ENCODE measurements around the gene SPSB4. TPM values are rescaled to one million over a fixed set of nuclear protein-coding genes. Genes with fewer than 3 reads are reported as not detected.

SPSB4 gene
- polyA plus RNA-seq, 4 donors, result 15.9 to 18.5 (median 17.4) TPM

DNA sequence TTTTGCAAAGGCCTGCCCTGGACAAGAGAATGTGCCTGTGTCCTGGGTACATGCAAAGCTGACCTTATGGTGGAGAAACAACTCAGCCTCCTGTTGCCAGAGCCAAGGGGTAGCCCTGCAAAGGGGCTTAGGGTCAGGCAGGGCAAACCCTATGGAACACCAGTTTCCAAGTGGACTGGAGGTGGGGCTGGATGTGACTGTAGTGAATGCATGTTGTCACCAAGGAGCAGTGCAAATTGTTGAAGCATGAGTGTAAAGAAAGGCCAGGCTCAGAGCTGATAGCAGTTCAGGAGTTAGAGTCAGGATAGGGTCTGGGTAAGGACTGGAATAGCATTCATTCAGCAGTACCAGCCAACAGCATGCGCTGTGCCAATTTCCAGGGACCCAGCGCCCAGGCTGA lies 97.6 kb downstream of the SPSB4 start:
- no peak for DNase-seq (ENCODE audit: low read depth in 4 of 4, low spot score in 2 of 4)

DNA sequence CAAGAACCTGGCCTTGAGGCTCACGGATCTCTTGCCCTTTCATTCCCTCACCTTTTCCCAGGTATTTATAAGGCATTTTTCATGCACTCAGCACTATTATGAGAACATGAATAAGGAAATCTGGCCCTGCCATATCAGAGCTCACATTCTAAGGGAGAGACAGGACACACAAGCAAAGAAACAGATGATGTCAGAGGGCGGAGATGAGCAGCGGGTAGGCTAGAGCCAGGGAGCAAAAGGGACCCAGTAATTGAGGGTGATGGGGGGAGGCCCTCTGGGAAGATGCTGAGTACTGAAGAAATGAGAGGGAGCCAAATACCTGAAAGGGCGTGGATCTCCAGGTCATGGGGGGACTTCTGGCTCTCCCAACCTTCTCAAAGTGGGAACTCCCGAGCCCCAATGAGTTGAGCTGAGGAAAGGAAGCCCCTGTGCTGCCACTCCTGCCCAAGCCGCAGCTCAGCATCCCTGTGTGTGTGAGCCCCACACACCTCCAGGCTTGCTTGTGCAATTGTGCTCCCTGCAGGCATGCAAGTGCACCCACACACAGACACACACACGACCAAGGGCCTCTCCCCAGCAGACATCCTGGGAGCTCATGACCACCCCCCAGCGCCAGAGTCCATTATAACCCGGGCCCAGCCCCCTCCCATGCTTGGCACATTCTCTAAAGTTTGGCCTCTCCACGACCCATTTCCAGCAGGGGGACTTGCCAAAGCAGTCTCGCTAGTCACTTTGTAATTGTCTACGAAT lies 99.1 kb downstream of the SPSB4 start:
- DNase-seq (ENCODE audit: low read depth in 4 of 4, low spot score in 2 of 4), result no peak

DNA sequence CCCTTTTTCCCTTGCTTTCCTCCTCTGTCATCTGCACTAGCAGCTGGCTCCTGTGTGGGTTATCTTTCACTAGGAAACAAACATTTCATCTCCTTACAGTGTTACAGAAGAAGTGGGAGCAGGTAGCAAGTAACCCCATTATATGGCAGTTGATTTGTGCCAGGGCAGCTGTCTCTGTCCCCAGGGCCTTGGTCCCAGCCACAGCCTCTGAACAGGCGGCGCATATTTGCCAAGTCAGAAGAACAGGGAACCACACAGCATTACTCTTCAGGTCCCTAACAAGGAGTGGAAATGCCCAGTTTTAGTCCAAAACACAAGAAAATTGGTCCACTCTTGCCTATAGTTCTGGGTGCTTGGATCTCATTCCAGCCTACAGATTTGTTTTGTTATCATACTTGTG lies 99.8 kb downstream of the SPSB4 start:
- DNase-seq (ENCODE audit: low read depth in 4 of 4, low spot score in 2 of 4), result no peak

DNA sequence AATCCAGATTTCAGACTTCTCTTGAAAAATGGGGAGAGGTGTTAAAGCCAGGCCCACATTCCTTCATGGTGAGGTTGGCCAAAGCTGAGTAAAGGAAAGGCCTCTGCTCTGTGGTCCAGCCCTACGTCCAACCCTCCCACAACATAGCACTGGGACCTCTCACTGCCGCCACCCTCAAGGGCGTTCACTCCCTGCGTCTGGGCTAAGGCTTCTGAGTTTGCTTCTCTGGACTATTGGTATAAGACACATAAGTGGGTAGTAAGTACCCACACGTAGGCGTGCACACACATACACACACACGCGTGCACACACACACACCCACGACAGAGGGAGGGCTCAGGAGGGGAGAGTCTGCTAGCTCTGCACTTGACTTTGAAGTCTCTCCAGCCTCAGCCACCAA lies 100.3 kb downstream of the SPSB4 start:
- no peak for DNase-seq (ENCODE audit: low read depth in 4 of 4, low spot score in 2 of 4)

DNA sequence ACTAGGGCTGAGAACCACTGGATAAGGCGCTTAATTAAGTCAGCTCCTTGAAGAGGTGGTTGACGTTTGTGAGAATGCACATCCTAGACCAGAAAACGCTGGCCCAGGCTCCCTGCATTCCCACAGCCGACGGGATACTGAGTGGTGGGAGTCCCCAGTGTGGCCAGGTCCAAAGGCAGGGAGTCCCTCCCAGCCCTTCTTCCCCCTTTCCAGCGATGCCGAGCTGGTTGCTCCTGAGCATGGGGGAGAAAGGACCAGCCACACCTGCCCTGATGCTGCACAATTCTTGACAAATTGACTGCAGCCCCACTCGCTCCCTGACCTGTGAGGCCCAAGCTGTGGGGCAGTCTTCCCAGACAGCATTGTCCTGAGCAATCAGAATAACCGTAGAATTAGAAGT lies 101.0 kb downstream of the SPSB4 start:
- no peak for DNase-seq (ENCODE audit: low read depth in 4 of 4, low spot score in 2 of 4)

DNA sequence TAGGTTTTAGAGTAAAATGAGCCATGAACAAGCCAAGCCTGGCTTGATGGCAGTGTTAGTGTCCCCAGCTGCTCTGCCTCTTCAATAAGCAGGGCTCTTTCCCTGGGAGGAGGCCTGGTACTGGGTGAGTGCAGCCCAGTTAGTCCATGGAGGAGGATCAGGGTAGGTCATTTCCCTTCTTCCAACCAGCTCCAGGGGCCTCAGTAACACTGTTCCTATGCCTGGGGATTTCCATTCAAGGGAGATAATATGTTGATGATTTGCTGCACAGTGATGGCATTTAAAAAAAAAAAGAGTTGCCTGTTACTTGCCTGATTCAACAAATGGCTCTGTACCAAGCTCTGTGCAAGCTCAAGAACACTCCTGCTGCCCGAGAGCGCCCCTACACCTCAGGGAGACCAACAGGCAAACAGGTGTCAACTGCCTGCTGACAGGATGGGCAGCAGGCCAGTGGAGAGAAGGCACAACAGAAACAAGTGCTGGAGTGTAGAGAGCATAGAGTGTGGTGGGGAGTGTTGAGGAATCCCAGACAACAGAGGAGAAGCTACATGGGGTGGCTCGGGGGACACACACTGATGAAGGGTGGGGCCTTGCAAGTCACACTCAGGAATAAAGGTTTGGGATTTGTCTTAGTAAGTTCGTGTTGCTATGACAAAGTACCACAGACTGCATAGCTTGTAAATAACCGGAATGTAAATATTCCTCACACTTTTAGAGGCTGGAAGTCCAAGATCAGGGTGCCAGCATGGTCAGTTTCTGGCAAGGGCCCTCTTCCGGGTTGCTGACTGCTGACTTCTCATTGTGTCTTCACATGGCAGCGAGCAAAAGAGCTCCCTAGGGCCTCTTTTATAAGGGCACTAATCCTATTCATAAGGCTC lies 101.9 kb downstream of the SPSB4 start:
- no peak for DNase-seq (ENCODE audit: low read depth in 4 of 4, low spot score in 2 of 4)

DNA sequence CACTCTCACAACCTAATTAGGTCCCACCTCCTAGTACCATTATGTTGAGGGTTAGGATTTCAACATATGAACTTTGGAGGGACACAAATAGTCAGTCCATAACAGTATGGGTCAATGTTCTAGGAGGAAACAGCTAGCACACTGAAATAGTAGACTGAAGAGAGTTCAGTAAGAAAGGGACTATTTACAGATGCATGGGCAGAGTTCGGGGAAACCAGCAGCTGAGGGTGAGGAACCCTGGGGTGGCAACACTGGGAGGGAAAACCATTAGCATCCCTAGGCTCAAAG lies 102.5 kb downstream of the SPSB4 start:
- no peak for DNase-seq (ENCODE audit: low read depth in 4 of 4, low spot score in 2 of 4)

DNA sequence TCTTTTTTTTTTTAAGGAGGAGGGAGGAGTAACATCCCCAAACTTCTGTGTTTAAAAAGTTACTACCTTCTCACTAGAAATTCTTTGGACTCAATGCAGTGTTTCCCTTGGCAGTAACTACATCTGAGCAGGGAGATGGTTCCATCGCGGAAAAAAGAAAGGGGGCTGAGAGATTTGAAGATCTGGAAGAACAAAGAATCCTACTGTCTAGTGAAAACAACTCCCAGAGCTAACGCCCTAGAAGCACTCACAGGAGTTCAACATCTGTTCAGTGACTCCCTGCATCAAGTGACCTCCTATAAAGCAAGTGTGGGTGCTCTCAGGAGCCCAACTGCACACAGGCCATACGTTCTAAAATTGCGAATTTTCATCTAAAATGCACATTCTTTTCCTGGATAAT lies 113.7 kb downstream of the SPSB4 start:
- no peak for DNase-seq (ENCODE audit: low read depth in 4 of 4, low spot score in 2 of 4)

DNA sequence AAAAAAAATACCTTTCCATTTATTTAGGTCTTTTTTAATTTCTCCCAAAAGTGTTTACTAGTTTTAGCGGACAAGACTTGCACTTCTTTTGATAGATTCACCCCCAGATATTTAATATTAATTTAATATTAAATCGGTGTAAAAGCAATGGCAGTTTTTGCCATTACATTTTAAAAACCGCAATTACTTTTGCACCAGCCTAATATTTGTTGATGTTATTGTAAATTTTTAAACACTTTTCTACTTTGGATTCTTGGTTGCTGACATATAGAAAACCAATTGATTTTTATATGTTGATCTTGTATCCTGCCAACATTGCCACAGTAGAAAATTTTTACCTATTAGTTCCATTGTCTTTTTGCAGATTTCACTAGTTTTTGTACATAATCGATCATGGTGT lies 116.5 kb downstream of the SPSB4 start:
- DNase-seq (ENCODE audit: low read depth in 4 of 4, low spot score in 2 of 4), result no peak

DNA sequence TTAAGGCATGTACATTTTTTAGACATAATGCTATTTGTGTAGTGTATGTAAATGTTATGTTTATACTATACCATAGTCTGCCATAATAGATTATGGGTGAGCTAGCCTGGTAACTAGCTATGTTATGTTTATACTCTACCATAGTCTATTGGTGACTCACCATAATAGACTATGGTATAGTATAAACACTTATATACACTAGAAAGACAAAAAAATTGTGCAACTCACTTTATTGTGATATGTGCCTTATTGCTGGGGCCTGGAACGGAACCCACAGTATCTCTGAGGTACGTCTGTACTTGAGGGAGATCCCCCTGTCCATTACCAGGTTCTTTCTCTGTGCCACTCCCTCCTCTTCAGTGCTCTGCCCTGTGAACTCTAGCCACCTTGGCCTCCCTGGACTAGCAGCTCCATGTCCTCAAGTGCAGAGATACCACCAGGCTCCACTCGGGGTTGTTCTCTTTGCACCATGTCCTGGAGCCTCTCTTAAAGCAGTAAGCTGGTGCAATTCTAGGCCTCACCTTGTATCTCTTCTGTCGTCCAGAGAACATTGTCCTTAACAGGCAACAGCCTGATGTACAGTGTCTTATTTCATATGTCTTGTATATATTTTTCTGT lies 119.6 kb downstream of the SPSB4 start:
- DNase-seq (ENCODE audit: low read depth in 4 of 4, low spot score in 2 of 4), result no peak

DNA sequence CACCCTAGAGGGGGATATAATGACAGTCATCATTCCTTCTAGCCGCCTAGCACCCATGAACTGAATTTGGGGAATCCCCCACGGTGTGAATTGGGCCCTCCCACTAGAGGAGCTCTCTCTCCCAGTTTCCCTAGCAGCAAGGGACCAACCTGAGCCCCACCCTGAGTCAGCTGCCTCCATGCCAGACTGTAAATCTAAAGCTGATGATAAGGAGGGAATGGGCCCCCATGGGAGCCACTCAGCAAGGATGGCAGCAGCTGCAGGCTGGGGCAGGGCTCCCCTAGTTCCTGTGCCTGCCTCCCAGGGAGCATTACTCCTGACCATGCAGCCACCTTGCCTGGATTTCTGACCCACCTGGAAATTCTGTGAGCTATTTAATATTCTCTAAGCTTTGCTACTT lies 123.5 kb downstream of the SPSB4 start:
- no peak for DNase-seq (ENCODE audit: low read depth in 4 of 4, low spot score in 2 of 4)

DNA sequence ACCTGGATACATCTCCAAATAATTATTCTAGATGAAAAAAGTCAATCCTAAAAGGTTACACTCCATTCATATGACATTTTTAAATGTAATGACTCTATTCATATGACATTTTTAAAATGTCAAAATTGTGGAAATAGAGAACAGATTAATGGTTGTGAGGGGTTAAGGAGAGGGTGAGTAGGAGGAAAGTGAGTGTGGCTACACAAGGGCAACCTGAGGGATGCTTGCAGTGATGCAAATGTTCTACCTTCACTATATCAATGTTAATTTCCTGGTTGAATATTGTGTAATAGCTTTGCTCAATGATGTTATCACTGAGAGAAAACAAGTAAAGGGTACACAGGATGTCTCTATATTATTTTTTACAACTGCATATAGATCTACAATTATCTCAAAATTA lies 125.6 kb downstream of the SPSB4 start:
- no peak for DNase-seq (ENCODE audit: low read depth in 4 of 4, low spot score in 2 of 4)

DNA sequence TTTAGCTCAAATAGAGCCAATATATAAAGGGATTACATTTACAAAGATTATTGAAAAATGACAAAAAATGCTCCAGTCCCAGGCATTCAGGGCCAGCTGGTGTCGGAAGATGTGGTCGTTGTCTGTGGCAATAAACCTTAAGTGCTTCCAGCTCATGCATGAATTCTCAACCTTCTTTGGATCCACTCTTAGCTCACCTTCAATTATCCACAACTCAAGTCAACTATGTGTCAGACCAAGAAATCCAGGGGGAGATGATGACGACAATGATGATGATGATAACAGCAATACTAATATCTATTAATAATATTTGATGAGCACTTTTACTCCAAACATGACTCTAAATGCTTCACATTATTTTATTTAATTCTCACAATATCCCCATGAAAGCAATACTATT lies 126.9 kb downstream of the SPSB4 start:
- no peak for DNase-seq (ENCODE audit: low read depth in 4 of 4, low spot score in 2 of 4)

DNA sequence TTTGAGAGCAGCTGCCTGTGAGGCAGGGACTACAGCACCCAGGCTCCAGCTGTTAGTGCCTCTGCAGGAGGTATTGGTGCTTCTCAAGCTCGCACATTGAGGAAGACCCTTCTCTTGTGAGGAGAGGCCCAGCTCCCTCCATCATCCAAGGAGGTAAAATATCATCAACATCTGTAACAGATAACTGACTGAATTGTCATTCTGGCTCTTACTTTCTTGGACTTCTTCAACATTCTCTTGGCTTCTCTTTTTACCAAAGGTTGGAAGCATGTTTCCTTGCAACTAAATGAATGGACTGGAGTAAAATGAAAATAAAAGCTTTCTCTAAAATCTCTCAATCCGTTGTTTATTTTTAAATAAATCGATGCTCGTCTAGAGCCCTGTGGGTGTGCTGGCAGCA lies 127.4 kb downstream of the SPSB4 start:
- DNase-seq (ENCODE audit: low read depth in 4 of 4, low spot score in 2 of 4), result no peak

DNA sequence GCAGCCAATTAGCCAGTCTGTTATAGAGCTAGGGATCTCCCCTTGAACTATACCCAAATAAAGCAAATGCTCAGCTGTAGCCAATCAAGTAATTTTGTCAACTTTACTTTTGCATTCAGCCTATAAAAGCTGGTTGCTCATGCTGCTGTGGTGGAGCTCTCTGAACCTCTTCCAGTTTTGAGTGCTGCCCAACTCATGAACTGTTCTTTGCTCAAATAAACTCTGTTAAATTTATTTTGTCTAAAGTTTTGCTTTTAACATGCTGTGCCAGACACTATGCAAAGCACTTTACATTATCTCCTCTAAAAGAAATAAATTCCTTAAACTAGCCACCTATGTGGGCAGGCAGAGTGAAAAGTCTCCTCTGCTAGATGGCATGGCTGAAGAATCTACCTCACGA lies 128.8 kb downstream of the SPSB4 start:
- no peak for DNase-seq (ENCODE audit: low read depth in 4 of 4, low spot score in 2 of 4)

DNA sequence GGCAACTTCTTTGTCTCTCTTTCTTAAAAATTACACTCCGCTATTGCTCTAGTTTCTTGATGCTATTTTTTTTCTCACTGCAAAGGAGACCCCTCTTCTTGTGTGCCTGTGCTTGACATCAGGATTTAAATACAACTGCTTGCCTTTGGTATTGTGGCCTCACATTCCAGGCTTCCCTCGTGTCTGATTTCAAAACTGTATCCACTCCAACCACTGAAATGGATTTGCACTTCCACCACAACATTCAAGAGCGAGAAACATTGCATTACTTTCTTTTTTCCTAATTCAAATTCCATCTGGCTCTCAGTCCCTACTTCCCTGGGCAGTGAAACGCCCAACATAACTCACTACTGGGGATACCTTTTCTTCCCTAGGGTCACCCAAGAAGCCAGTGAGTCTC lies 130.0 kb downstream of the SPSB4 start:
- DNase-seq (ENCODE audit: low read depth in 4 of 4, low spot score in 2 of 4), result no peak

DNA sequence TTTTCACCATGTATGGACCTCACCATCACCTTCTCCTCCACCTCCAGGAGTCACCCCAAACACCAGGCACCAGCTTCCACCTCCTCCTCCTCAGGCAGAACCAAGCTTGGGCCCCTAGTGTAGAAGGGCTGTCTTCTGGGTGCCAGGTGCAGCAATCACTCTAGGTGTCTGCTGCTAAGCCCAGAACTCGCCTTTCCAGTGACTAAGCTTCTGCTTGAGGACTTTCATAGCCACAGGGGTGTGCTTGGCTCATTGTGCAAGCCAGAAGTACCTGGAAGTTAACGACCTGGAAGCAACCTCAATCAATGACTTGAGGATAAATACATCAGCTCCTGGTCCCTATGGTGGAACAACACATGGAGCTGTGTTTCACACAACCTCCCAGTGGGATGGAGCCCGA lies 130.7 kb downstream of the SPSB4 start:
- DNase-seq (ENCODE audit: low read depth in 4 of 4, low spot score in 2 of 4), result no peak

DNA sequence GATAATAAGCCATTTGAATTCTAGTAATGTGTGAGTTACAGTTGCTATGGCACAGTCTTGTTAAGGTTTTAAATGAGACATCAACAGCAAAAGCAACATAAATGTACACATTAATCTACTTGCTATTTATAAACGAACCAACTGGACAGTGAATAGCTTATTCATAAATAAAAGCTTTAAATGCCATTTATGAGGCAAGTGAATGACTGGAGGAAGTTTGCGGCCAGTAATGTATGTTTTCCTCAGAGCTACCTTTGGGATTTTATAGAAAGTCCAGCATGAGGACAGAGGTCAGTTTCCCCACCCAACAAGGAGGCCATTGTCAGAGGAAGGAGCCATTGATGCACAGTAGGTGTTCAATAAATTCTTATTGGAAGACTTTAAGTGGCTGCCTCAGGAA lies 132.5 kb downstream of the SPSB4 start:
- DNase-seq (ENCODE audit: low read depth in 4 of 4, low spot score in 2 of 4), result no peak

DNA sequence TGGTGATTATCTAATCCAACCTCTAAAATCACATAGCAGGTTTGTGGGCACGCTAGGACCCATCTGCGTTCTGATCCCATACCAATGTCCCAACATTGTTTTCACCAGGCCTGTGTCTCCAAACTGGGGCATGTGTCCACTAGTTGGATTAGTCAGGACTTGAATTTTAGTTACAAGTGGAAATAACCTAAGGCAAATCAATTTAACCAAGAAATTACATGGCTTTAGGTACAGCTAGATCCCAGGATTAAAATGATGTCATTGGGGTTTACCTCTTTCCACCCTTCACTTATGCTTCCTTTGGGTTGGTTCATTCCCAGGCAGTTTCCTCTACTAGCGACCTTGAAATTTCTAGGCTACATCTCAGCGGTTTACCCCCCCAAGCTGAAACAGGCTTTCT lies 133.3 kb downstream of the SPSB4 start:
- DNase-seq (ENCODE audit: low read depth in 4 of 4, low spot score in 2 of 4), result no peak

DNA sequence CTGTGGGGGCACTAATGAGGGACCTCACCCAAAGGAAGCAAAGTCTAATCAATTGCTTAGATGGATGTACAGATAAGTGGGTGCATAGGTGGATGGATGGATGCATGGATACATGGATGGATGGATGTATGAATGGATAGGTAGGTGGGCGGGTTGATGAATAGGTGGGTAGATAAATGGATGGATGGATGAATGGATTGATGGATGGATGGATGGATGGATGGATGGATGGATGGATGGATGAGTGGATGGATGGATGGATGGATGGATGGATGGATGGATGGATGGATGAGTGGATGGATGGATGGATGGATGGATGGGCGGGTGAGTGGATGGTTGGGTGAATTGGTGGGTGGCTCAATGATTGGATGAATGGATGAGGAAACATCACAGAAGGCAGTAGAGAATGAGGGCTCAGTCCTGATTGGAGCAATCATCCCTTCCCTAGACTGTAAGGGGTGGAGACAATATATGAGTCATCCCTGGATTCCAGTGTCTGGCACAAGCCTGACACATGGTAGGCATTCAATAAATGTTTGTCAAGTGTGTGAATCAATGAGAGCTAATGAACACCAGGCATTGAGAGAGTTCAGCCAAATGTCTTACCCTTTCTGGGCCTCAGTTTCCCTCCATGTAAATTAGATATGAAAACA lies 140.1 kb downstream of the SPSB4 start:
- no peak for DNase-seq (ENCODE audit: low read depth in 4 of 4, low spot score in 2 of 4)

DNA sequence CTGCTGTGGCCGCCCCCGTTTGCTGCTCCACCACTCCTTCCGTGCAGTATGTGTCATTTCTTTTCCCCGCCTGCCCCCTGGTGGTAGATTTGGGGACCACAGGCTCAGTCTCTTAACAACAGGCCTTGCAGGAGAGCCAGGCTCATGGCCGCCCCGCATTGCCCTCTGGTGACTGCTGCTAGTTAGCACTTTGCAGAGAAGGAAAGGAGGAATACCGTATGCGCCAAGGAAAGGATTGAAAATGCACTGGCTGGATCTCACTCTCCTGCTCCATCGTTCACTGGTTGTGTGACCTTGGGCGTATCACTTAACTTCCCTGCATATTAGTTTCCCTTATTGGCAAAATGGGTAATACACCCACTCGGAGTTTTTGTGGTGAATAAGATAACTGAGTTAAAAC lies 141.2 kb downstream of the SPSB4 start:
- peak; percentile 85 to 95 (median 88) for DNase-seq (ENCODE audit: low read depth in 4 of 4, low spot score in 2 of 4)
